ENCODE results near the gene PPP1R9A. TPM values are rescaled to one million over a fixed set of nuclear protein-coding genes. Genes with fewer than 3 reads are reported as not detected.

The PPP1R9A gene
- polyA plus RNA-seq, 1 experiment: 0.02 TPM

- no peaks in the 10 kb centered on the region for H3K9me3 ChIP-seq (ENCODE audit: control insufficient read depth, insufficient read depth, low read length)
- TF ChIP-seq, protein P1, sequence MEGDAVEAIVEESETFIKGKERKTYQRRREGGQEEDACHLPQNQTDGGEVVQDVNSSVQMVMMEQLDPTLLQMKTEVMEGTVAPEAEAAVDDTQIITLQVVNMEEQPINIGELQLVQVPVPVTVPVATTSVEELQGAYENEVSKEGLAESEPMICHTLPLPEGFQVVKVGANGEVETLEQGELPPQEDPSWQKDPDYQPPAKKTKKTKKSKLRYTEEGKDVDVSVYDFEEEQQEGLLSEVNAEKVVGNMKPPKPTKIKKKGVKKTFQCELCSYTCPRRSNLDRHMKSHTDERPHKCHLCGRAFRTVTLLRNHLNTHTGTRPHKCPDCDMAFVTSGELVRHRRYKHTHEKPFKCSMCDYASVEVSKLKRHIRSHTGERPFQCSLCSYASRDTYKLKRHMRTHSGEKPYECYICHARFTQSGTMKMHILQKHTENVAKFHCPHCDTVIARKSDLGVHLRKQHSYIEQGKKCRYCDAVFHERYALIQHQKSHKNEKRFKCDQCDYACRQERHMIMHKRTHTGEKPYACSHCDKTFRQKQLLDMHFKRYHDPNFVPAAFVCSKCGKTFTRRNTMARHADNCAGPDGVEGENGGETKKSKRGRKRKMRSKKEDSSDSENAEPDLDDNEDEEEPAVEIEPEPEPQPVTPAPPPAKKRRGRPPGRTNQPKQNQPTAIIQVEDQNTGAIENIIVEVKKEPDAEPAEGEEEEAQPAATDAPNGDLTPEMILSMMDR (IDR thresholded peaks at IDR 0.05; ENCODE audit: low read depth, low read length): no peak
- POLR2A ChIA-PET: no interaction called here
- no peak for DNase-seq (ENCODE audit: low read depth, low spot score)
- no peak overlapping the region for H3K27ac ChIP-seq (ENCODE audit: low read depth, low read length)
- no peaks in the 10 kb centered on the region for H3K27me3 ChIP-seq (ENCODE audit: control insufficient read depth, insufficient read depth, low read length)
- no peak overlapping the region for H3K4me3 ChIP-seq (ENCODE audit: low read depth, low read length)
- CTCF ChIA-PET: no interaction called here
Observed at GRCh38 chr7:95018021-95018420, 110.6 kb downstream of the PPP1R9A start.

DNA sequence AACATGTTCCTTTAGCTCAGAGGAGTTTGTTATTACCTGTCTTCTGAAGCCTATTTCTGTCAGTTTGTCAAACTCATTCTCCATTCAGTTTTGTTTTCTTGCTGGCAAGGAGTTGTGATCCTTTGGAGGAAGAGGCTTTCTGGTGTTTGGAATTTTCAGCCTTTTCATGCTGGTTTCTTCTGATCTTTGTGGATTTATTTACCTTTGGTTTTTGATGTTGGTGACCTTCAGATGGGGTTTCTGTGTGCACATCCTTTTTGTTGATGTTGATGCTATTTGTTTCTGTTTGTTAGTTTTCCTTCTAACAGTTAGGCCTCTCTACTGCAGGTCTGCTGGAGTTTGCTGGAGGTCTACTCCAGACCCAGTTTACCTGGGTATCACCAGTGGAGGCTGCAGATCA lies 118.6 kb downstream of the PPP1R9A start:
- H3K4me3 ChIP-seq (ENCODE audit: low read depth, low read length): no peak overlapping the region
- no peak for DNase-seq (ENCODE audit: low read depth, low spot score)
- CTCF ChIA-PET: no interaction called here
- H3K9me3 ChIP-seq (ENCODE audit: control insufficient read depth, insufficient read depth, low read length): no peaks in the 10 kb centered on the region
- no peak overlapping the region for H3K27ac ChIP-seq (ENCODE audit: low read depth, low read length)
- POLR2A ChIA-PET: no interaction called here
- TF ChIP-seq, protein P1 (IDR thresholded peaks at IDR 0.05; ENCODE audit: low read depth, low read length): no peak
- H3K27me3 ChIP-seq (ENCODE audit: control insufficient read depth, insufficient read depth, low read length): no peaks in the 10 kb centered on the region

GRCh38 chr7:95026421-95027072 lies 119.2 kb downstream of the PPP1R9A start:
- Histone ChIP-seq H3K27me3 (ENCODE audit: control insufficient read depth, insufficient read depth, low read length) (no peaks in the 10 kb centered on the region), H3K4me3 (ENCODE audit: low read depth, low read length) (no peak overlapping the region), H3K9me3 (ENCODE audit: control insufficient read depth, insufficient read depth, low read length) (no peaks in the 10 kb centered on the region), H3K27ac (ENCODE audit: low read depth, low read length) (no peak overlapping the region)
- DNase-seq (ENCODE audit: low read depth, low spot score): no peak
- TF ChIP-seq, protein P1 (IDR thresholded peaks at IDR 0.05; ENCODE audit: low read depth, low read length): no peak
- ChIA-PET CTCF (no interaction called here), POLR2A (interaction anchor here (0.6 kb wide), 1 partner anchor 408 kb away, joined by 4 read pairs; the partner anchor contains the start of gene PON2)

DNA sequence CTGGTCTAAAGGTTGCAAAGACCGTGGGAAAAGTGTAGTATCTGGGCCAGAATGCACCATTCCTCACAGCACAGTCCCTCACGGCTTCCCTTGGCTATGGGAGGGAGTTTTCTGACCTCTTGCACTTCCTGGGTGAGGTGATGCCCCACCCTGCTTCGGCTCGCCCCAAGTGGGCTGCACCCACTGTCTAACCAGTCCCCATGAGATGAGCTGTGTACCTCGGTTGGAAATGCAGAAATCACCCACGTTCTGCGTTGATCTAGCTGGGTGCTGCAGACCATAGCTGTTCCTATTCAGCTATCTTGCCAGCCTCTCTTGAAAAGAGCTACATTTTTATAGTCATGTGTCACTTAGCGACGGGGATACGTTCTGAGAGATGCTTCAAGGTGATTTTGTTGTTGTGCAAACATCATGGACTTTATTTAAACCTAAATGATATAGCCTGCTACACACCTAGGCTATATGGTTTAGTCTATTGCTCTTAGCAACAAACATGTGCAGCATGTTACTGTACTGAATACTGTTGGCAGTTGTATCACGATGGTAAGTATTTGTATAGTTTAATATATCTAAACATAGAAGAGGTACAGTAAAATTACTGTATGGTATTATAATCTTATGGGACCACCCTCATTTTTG lies 120.0 kb downstream of the PPP1R9A start:
- H3K9me3 ChIP-seq (ENCODE audit: control insufficient read depth, insufficient read depth, low read length): no peaks in the 10 kb centered on the region
- ChIA-PET POLR2A (interaction anchor here (0.6 kb wide), 1 partner anchor 408 kb away, joined by 4 read pairs; the partner anchor contains the start of gene PON2), CTCF (interaction anchor here (0.6 kb wide), 1 partner anchor 19 kb away, joined by 3 read pairs; no protein-coding TSS in a partner anchor)

GRCh38 chr7:95028683-95029082 lies 121.3 kb downstream of the PPP1R9A start:
- TF ChIP-seq, protein P1 (IDR thresholded peaks at IDR 0.05; ENCODE audit: low read depth, low read length): no peak

More for the DNA sequence above, 120.0 kb downstream of the PPP1R9A start:
- H3K27me3 ChIP-seq (ENCODE audit: control insufficient read depth, insufficient read depth, low read length): no peaks in the 10 kb centered on the region
- H3K4me3 ChIP-seq (ENCODE audit: low read depth, low read length): no peak overlapping the region
- no peak for DNase-seq (ENCODE audit: low read depth, low spot score)
- TF ChIP-seq, protein P1 (IDR thresholded peaks at IDR 0.05; ENCODE audit: low read depth, low read length): no peak
- no peak overlapping the region for H3K27ac ChIP-seq (ENCODE audit: low read depth, low read length)

More at GRCh38 chr7:95028683-95029082, 121.3 kb downstream of the PPP1R9A start:
- H3K4me3 ChIP-seq (ENCODE audit: low read depth, low read length): no peak overlapping the region
- ChIA-PET CTCF (no interaction called here), POLR2A (no interaction called here)
- DNase-seq (ENCODE audit: low read depth, low spot score): no peak
- no peaks in the 10 kb centered on the region for H3K9me3 ChIP-seq (ENCODE audit: control insufficient read depth, insufficient read depth, low read length)
- H3K27ac ChIP-seq (ENCODE audit: low read depth, low read length): no peak overlapping the region
- H3K27me3 ChIP-seq (ENCODE audit: control insufficient read depth, insufficient read depth, low read length): no peaks in the 10 kb centered on the region

All from AG04450 (cell line).